Inflammatory macrophage treated with lipopolysaccharide for 4 hours (primary cell): Measurements from ENCODE around the gene RHBG.
A peak's percentile ranks its signal among the peaks of the same experiment; 100 is the strongest.

ENCODE experiments used
- DNase-seq: peaks from one replicate; pipeline ENCODE4 v3.0.0-alpha.2; 2020

Gene RHBG

GRCh38 chr1:156409439-156409838, 40.4 kb downstream of the RHBG start:
- no peak for DNase-seq

GRCh38 chr1:156410238-156410637, 41.2 kb downstream of the RHBG start:
- DNase-seq: no peak

DNA sequence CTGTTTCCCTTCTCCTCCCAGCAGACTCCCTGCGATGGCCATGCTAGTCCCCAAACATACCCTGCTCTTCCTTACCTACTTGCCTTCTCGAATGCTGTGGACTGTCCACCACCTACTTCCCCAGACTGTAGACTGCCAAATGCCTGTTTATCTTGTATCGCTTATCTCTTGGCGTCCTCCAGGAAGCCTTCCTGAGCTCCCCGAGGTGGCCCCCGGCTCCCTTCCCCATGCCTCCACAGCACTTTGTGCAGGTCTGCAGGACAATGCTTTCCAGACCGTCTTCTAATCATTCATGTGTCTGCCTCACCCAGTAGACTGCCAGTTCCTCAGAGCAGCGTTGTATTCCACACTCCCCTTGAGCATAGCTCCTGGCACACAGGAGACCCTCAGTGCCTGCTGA, 41.7 kb downstream of the RHBG start:
- DNase-seq: no peak

GRCh38 chr1:156412653-156413321, 43.8 kb downstream of the RHBG start:
- DNase-seq: no peak

GRCh38 chr1:156413391-156414246, 44.6 kb downstream of the RHBG start:
- DNase-seq: no peak

DNA sequence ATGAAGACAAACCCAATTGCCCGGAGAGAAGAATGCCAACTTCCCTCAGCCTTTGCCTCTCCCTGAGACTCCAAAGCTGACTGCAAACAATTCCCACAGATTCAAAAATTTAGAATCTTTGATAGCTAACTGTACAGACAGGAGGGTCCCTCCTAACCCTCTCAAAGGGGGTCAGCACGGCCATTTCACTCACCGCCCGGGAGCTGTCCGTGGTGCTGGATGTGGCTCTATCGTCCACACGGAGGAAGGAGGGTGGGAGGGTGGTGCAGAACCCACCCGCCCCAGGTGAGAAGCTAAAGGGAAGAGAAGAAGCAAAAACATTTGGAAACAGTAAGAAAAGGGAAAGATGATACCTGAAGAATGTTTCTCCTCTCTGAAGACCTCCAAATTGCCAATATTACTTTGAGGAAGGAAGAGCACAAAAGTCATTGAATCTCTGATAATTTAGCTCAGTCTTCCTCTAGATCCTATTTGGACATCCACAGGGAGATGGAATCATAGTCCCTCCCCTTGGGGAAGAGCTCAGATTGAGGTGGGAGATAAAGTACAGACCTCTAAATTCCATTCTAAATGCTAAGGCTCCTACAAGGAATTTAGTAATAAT, 45.6 kb downstream of the RHBG start:
- DNase-seq: no peak

DNA sequence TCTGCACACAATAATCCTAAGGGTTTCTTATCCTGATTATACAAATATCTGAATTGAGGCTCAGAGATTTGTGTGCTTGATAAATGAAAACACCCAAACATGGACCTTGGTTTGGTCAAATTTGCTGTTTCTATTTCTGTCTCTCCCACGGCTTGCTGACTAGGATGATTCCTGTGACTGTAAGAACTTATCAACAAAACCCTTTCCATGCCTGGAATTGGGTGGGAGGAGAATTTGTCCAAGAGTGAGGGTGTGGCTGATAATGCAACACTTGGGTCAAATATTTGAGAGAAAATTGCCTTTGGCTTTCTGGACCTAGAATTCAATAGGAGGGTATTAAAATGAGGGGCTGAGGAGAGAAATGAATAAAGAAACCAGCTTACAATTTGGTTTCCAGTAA, 48.0 kb downstream of the RHBG start:
- DNase-seq: no peak

GRCh38 chr1:156417401-156418020, 48.5 kb downstream of the RHBG start:
- DNase-seq: no peak

- DNase-seq: no peak
These were observed 49.5 kb downstream of the RHBG start for GRCh38 chr1:156418416-156419070.

DNA sequence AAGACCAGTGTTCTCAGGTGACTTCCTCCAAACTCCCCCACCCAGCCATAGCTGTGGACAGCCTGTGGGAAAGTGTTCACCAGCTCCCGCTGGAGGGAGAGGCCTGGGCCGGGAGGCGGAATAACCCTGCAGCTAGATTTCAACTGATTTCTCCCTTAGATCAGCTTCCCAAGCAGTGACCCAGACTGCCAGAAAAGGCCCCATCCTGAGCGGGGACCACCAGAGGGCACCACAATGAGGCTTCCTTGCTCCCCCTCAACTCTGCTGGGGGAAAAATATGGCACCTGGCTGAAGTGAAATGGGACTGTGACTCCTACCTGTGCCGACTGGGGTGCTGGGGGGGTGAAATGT, 50.8 kb downstream of the RHBG start:
- no peak for DNase-seq

DNA sequence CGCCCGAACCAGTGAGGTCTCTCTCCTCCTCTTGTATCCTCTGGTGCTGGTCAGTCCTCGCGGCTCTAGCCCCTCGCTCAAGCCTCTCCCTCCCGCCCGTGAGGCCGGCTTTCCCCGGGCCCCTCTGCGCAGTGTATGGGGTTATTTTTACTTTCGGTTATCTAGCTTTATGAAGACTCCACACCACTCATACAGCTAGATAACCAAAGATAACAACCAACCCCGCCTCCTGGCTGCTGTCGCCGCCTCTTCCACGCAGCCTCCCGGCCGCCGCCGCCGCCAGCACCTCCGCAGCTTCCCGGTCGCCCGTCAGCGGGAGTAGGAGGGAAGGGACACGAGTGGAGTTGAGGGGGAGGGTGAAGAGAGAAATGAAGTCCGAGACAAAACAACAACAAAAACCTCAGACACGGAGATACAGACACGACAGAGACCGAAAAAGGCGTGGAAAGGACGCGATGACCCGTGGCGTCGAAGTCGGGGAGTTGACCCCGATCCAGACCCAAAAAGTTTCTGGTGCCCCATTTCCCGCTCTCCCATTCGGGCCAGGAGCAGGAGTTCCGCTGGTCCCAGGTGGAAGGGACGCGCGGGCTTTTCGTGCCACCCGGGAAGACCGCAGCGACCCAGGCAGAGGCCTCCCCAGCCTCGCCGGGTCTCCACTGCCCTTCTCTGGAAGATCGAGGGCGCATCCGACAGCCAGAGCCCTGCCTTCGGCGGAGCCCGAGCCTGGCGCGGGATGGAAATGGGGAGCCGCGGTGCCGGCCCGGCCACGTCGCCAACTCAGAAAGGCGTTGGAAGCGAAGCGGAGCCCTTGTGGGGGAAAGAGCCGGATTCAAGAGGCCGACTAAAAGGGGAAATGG, 51.4 kb downstream of the RHBG start:
- DNase-seq: peak; percentile 83

DNA sequence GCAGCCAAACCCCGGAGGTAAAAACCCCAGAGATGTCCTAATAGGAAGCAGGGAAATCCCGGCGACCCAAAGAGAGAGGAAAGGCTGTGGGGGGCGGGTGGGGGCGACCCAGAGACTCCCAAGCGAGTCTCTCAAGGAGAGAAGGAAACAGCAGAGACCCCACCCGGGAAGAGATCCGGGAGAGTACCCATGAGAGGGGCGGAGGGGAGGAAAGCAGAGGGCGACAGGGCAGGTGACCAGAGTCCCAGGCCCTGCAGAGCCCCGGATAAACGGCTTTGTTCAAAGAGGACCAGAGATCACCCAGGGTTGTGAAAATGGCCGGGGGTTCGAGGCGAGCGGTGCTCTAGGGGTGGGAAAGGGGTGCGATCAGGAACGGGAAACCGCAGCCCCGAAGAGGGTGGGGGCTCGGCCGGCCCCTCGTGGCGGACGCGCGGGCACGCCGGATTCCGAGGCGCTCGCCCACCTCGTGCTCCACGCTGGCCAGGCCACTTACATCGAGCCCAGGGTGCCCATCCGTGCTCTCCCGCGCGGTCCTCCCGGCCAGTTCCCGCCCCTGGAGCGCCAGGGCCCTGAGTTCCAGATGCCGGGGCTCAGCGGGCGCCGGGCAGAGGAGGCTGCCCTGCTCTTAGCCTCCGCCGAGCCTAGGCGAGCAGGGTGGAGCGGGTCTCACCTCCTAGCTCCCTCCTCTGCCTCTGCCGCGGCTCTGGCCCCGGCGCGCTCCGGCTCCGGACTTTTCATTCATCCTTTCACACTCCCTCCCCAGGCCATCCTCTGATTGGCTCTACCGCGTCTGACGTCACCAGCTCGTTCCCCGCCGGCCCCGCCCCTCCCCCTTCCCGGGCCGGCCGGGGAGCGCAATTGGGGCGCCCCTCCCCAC, 52.3 kb downstream of the RHBG start:
- DNase-seq: peak; percentile 79

- DNase-seq: no peak
These were observed 53.1 kb downstream of the RHBG start for GRCh38 chr1:156421939-156422601.

DNA sequence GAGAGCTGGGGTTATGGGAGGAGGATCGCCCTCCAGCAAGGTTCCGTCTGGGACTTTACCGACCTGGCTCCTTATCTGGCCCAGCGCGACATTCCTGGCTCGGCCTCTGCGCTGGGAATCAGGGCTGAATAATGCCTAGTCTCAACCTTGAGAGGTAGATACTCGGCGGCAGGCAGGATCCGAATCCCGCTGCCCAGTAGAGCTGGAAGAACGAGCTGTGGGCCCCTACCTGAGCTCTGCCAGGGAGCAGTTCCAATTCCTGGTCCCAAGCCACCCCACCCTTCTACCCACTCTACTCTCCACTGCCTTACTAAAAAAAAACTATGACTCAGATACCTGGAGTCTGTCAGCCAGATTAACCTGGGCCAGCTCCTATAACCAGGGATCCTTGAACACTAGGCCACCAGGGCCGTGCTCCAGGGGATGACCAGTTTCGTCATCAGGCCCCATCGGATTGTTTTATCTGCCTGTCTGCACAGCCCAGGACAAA, 53.6 kb downstream of the RHBG start:
- no peak for DNase-seq

DNA sequence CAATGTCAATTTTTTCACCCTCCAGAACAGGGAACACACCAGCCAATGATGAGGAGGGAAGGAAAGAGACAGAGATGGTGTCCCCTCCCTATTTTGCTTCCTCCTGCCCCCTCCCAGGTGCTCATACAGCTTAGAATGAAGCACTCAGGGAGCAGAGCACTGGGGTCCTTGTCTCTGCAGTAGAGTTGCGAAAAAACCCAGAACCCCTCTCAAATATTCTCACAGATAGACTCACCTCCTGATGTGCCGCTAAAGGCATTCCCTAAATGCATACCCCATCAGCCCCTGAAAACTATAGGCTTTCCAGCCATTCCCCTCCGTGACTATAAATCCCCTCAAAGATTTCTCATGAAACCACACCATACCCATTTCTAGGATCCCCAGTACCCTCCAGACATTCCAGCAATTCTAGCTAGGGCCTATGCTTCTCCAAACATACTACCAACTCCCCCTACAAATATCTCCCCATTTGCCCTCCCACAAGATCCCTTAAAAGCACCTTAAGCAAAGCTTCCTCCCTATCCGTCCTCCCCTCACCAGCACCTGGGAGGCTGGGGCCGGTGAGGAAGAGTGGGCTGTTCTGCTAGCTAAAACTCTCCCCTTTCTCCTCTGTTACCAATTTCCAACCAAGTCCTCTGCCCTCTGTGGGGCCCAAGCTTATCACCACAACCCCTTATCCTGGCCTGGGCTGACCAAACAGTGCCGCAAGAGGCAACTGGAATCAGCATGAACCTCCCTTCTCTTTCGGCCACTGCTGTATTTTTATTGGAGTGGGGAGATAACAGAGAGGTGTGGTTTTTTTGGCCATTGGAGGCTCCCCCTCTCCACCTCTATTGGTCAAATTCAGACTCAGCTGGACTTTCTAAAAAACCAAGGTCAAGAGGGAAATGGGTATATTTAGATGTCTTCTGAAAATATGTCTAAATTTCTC, 54.7 kb downstream of the RHBG start:
- DNase-seq: no peak

DNA sequence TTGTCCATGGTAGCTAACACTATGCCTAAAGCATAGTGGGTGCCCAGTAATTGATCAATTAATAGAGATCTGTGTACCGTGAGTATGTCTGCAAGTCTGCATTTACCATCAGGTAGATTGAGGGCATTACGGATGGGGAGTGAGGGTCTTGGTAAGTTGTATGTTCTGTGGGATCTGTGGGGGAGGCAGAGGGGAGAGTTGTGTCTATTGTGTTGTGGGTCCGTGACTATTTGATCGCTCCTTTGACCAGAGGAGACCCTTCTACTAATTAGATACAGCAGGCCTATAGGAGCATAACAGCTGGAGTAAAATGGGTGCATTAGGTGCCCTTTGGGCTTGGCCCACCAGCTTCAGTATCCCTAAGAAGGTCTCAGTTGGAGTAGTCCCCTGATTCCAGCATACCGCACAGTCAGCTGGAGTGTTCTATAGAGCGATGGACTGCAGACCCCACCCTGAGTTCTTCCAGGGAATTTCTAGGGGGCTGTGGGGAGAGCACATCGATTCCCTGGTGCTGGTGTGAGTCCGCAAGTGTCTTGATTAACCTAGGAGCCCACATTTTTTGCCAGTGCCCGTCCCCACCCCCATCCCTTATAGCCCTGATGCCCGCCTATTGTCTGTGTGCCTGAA, 55.9 kb downstream of the RHBG start:
- no peak for DNase-seq

GRCh38 chr1:156425943-156426342, 56.9 kb downstream of the RHBG start:
- DNase-seq: no peak

DNA sequence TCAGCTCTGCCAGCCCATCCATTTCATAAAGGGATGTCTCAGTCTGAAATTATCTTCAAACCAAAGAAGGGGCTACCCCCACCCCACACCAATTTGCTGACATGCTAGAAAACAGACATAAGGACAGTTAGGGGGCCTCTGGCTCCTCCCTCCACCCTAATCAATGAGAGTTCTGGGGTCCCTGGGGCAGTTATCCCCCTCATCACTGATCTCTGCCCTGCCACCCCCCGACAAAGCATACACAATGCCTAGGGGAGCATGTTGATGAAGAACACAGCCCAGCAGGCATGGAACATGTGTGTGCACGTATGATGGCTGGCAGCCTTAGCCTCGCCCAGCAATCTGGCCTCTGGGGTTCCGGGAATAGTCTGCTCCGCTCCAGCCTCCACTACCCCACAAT, 58.9 kb downstream of the RHBG start:
- DNase-seq: no peak
